Hippocampal formation (tissue), 2 donors: ENCODE results near the gene GTPBP2.
A peak's percentile ranks its signal among the peaks of the same experiment; 100 is the strongest.
"Not testable (repeated sequence)": the region's sequence is repeated elsewhere in the genome, so short reads cannot be mapped to it uniquely, and the experiment has no call there.

ENCODE experiments used
- DNase-seq, 2 donors: peaks; one replicate each; lab custom pipeline; 2025; lab: John Stamatoyannopoulos, UW

Gene GTPBP2

DNA sequence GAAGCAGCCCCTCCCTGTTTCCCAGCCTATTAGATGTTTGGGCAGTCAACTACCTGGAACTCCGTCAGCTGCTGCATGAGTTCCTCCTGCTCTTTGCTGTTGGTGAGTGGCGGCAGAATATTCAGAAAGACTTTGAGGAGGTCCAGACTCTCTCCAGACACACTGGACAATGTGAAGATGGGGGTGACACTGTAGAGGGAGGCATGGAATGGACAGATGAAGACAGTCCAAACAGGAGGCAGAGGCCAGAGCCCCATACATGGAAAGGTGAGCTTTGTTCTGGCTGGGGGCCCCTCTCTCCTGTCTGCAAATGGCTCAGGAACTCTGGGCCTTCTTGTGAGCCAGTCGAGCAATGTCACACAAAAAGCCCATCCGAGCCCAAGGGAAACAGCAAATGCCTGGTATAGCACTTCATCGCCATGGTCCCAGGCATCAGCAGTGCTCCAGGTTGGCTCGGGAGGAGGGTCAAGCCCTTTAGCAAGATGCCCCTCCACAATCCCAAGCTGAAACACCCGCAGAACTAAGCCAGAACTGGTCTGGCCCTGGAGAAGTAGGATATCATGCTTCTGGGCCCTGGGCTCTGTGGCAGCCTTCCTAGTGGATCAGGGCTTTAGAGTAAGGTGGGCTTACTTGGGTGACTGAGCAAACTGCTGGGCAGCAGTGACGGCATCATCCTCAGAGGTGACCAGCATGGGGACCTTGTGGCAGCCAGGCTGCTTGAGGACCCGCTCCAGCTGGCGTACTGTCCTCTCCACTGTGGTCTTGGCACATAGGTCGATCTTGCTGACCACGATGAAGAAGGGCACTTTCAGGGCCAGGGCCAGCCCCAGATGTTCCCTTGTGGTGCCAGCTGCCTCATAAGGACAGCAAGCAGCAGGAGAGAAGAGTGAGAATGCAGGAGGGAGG lies 4.9 kb downstream of the GTPBP2 start:
- DNase-seq = no peak

- no peak for DNase-seq
Observed at GRCh38 chr6:43622541-43622940, 6.5 kb downstream of the GTPBP2 start.

- DNase-seq = no peak
Observed at GRCh38 chr6:43621836-43622180, 7.3 kb downstream of the GTPBP2 start.

- no peak for DNase-seq
Observed at GRCh38 chr6:43621078-43621835, 7.8 kb downstream of the GTPBP2 start.

DNA sequence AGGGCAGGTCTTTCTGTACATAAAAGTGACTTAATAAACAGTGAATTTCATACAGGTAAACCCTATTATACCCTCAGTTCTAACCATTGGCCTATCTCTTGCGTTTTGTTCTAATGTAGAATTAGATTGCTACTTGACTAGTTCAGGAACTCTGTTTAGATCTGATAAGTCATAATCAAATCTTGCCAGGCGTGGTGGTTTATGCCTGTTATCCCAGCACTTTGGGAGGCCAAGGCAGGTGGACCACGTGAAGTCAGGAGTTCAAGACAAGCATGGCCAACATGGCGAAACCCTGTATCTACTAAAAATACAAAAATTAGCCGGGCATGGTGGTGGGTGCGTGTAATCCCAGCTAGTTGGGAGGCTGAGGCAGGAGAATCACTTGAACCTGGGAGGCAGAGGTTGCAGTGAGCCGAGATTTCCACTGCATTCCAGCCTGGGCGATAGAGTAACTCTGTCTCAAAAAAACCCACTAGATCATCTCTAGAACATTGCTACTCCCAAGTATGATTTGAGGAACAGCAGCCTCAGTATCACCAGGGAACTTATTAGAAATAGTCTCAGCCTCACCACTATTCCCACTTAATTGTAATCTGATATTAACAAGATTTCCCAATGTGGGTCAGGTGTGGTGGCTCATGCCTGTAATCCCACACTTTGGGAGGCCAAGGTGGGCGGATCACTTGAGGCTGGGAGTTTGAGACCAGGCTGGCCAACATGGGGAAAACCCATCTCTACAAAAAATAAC lies 12.2 kb downstream of the GTPBP2 start:
- DNase-seq = no peak

GRCh38 chr6:43614396-43614730 lies 14.7 kb downstream of the GTPBP2 start:
- no peak for DNase-seq

DNA sequence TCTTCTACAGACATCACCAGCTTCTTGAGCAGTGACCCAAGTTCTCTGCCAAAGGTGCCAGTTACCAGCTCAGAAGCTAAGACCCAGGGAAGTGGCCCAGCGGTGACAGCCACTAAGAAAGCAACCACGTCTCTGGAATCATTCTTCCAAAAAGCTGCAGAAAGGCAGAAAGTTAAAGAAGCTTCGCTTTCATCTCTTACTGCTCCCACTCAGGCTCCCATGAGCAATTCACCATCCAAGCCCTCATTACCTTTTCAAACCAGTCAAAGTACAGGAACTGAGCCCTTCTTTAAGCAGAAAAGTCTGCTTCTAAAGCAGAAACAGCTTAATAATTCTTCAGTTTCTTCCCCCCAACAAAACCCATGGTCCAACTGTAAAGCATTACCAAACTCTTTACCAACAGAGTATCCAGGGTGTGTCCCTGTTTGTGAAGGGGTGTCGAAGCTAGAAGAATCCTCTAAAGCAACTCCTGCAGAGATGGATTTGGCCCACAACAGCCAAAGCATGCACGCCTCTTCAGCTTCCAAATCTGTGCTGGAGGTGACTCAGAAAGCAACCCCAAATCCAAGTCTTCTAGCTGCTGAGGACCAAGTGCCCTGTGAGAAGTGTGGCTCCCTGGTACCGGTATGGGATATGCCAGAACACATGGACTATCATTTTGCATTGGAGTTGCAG lies 15.2 kb downstream of the GTPBP2 start:
- no peak for DNase-seq

DNA sequence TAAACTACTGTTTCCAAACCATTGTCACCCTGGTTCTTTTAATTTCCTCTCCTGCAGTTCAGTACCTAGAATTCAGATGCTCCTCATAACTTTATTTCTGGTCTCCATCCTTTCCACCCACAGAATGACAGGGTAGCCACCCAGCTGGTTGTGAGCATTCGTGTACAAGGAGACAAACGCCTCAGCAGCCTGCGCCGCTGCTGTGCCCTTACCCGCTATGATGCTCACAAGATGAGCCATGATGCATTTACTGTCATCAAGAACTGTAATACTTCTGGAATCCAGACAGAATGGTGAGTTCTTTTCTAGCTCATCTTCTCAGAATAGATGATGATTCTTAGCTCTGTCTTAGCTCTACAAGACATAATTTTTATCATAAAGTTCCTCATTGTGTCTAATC lies 18.6 kb downstream of the GTPBP2 start:
- no peak for DNase-seq

GRCh38 chr6:43609402-43609801 lies 19.7 kb downstream of the GTPBP2 start:
- no peak for DNase-seq

DNA sequence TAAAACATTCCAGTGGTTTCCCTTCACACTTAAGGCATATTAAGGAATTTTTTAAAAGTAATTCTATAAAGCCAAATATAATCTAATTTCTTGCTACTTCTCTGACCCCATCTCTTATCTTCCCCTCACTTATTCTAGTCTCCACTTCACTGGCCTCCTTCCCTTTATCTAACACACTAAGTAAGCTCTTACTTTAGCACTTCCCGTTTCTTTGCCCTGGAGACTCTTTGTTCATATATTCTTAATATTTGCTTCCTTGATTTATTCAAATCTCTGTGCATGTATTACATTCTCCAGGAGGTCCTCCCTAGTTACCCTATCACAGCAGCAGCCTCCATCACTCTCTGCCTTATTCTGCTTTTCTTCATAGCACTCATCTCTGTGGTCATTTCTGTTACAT lies 20.3 kb downstream of the GTPBP2 start:
- DNase-seq = no peak

- peak; percentile 22 to 63 for DNase-seq
Observed at GRCh38 chr6:43608310-43608763, 20.7 kb downstream of the GTPBP2 start.

DNA sequence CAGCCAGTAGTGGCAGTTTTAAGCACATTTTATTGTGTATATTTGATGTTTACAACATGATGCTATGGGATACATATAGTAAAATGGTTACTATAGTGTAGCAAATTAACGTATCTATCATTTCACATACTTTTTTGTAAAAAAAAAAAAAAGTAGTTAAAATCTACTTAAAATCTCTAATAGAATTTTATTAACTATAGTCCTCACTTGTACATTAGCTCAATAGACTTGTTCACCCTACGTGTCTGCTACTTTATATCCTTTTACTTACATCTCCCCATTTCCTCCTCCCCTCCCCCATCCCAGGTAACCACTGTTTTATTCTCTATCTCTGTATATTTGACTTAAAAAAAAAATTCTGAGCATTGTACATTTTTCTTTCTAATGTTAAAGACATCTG lies 23.0 kb downstream of the GTPBP2 start:
- DNase-seq = no peak

DNA sequence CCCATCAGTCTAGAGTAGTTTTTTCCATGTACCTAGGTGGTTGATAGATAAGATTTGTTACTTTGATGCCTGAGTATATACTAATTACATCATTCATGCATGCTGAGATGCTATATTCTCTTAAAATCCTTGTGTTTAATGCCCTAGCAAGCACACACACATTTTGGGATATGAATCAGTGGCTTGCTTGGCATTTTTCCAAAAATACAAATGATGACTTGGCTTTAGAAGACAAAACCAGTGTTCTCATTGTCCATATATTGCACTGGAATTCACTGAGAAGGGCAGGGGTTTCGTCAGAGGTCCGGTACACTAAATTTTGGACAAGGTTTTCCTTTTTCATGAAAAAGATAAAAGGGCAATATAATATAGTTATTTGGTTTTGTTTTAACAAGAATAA lies 24.9 kb downstream of the GTPBP2 start:
- no peak for DNase-seq

DNA sequence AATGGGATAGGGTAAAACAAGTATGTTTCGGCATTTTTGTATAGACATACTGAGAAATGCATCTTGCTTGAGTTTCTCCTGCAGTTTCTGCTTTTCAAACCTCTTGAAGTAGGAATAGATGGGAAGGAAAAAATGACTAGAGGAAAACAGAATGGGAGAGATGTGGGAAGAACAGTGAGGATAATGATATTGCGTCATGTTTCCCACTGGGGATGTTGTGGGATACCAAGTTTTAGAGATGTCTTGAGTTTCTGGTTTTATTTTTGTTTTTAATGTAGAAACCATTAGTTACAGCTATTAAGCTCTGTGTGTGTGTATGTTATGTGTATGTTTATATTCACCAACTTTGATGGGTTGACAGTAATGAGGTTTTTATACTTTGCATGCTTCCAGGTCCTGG lies 28.5 kb downstream of the GTPBP2 start:
- no peak for DNase-seq

- DNase-seq = no peak
Observed at GRCh38 chr6:43593938-43594337, 35.1 kb downstream of the GTPBP2 start.

GRCh38 chr6:43589564-43589963 lies 39.5 kb downstream of the GTPBP2 start:
- not testable (repeated sequence) for DNase-seq

DNA sequence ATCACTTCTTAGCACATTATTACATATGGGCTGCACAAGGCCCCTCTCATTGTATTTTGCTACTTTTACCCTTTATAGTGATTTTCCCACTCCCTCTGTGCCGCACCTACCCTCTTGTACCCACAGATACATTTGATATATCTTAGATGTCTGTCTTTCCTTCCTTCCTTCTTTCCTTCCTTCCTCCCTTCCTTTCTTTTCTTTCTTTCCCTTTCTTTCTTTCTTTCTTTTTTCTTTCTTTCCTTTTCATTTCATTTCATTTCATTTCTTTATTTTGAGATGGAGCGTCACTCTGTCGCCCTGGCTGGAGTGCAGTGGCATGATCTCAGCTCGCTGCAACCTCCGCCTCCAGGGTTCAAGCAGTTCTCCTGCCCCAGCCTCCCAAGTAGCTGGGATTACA lies 40.9 kb downstream of the GTPBP2 start:
- DNase-seq = no peak

GRCh38 chr6:43584892-43585570 lies 44.0 kb downstream of the GTPBP2 start:
- no peak for DNase-seq

GRCh38 chr6:43582911-43583310 lies 46.2 kb downstream of the GTPBP2 start:
- no peak for DNase-seq

- no peak for DNase-seq
Observed at GRCh38 chr6:43579171-43579570, 49.9 kb downstream of the GTPBP2 start.

DNA sequence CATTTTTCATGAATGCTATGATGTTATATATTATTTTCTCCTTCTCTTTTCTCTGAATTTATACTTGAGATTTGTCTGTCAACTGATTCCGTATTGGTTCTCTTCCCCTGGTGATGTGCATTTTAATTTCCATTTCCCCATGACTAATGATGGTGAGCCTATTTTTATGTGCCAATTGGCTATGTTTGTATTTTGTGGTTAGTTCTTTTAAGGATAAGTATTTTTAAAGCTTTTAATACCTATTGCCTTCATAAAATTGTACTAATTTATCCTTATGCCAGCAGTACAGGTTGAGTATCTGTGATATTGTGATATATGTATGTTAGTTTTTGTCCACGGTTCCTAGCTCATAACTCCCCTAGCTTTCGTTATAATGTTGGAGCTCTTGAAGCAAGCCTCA lies 50.3 kb downstream of the GTPBP2 start:
- DNase-seq = no peak
